Left colon (tissue), 2 donors: ENCODE data around the gene CYBC1. TPM values are rescaled to one million over a fixed set of nuclear protein-coding genes. Genes with fewer than 3 reads are reported as not detected.
"Not testable (repeated sequence)": the region's sequence is repeated elsewhere in the genome, so short reads cannot be mapped to it uniquely, and the experiment has no call there.

Source experiments
- ATAC-seq: fragments of 200-7000 bp; cut with Tn5 transposase; one replicate; pipeline ENCODE4 v1.9.1; 2020; ENCODE audit warnings: mild to moderate bottlenecking, moderate library complexity
- DNase-seq, 2 donors: peaks; one replicate each; pipeline ENCODE4 v3.0.0-alpha.2; 2020
- intact Hi-C, 2 donors: fragments of 100-400 bp; cut with DNase I in 1 of 2; cut with micrococcal nuclease in 1 of 2; formaldehyde crosslinking; loops; one replicate each; pipeline versions ENCODE4 v1.11.2 to v1.14.0; 2022; cut with DNase I, micrococcal nuclease
- total RNA-seq, 2 donors: library from RNA; stranded (reverse); fragmentation: NEBNext Ultra II Directional; extraction: Animal tissue kit (Norgen Biotek cat#: 25700); gene quantifications; one replicate each; pipeline ENCODE4 v1.2.1, GENCODE V29; 2021
- donor health status: DM: no; HTN: no; CAD: no.
- donor health status: DM: yes; HTN: yes; CAD: no.

The CYBC1 gene
- total RNA-seq, 2 donors from 2014 or later = 60.8 to 77.8 TPM

DNA sequence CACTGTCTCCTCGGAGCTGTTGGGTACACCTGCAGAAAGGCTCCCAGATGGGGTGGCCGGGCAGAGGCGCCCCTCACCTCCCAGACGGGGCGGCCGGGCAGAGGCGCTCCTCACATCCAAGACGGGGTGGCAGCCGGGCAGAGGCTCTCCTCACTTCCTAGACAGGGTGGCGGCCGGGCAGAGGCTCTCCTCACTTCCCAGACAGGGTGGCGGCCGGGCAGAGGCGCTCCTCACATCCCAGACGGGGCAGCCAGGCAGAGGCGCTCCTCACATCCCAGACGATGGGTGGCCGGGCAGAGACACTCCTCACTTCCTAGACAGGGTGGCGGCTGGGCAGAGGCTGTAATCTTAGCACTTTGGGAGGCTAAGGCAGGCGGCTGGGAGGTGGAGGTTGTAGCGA, 3.2 kb upstream of the CYBC1 start:
- intact Hi-C loops, ATAC-seq: not testable (repeated sequence)

DNA sequence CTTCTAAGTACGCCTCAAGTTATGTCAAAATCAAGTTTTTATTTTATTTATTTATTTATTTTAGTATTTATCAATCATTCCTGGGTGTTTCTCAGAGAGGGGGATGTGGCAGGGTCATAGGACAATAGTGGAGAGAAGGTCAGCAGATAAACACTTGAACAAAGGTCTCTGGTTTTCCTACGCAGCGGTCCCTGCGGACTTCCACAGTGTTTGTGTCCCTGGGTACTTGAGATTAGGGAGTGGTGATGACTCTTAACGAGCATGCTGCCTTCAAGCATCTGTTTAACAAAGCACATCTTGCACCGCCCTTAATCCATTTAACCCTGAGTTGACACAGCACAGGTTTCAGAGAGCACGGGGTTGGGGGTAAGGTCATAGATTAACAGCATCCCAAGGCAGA, 2.6 kb upstream of the CYBC1 start:
- ATAC-seq, DNase-seq, intact Hi-C loops: not testable (repeated sequence)

More for the DNA sequence above, 3.2 kb upstream of the CYBC1 start:
- not testable (repeated sequence) for DNase-seq

DNA sequence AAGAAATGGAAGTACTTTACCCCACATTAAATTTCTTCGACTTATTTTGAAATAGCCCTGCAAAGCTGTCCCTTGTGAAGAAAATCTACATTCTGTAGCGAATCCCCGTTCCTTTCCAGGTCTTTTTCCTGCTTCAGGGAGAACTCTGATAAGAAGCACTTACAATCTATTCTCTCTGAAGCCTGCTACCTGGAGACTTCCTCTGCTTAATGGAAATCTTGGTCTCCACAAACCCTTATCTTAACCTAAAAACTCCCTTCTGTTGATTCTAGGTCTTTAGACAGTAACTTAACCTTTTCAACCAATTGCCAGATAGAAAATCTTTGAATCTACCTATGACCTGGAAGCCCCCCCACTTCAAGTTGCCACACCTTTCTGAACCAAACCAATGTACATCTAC, 1.6 kb upstream of the CYBC1 start:
- no peak for DNase-seq
- intact Hi-C loops = no loop called here
- no peak for ATAC-seq

DNA sequence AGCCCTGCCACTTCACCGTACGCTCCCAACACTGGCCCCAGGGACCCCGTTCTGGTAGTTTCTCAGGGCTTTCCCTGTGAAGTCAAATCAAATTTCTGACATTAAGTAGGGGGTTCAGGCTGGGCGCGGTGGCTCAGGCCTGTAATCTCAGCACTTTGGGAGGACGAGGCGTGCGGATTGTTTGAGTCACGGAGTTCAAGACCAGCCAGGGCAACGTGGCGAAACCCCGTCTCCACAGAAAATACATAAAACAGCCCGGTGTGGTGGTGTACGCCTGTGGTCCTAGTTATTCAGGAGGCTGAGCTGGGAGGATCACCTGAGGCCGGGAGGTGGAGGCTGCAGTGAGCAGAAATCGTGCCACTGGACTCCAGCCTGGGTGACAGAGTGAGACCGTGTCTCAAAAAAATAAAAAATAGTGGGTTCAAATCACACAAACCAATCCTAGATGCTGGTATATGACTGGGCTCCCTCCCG, 632 bp downstream of the CYBC1 start:
- ATAC-seq (peak; percentile 10), DNase-seq (peak in 1 of 2 donors; percentile 34)
- intact Hi-C loops = no loop called here

DNA sequence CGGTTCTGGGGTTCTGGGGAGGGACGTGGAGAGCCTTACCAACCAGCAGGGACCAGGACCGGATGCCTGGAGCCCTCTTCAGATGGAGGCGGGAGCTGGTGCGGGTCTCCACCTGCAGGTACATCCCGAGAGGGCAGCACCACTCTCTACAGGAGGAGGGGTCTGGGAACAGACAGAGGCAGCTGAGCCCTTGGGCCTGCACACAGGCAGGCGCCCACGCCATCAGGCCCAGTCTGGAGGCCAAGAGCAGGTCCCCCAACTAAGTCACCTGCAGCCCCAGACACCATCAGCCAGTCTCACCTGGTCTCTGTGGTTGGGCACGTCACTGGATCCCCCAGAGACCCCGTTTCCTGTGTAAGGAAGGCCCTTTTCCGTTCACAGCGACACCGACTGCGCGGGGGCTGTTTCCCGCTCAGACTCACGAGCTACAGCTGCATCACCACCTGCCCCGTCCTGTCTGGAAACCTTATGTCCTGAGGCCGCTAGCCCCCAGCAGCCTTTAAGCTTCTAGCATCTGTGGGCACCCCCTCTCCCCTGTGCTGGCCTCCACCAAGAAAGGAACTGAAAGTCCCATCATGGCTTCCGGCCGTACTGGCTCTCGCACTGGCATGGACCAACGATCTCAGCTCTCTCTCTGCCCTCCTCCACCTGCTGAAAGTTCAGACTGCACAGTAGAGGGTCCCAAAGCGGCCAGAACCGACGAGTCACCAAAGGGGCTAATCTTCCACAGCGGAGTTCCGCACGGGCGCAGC, 1.2 kb downstream of the CYBC1 start:
- no peak for ATAC-seq
- intact Hi-C loops = no loop called here

DNA sequence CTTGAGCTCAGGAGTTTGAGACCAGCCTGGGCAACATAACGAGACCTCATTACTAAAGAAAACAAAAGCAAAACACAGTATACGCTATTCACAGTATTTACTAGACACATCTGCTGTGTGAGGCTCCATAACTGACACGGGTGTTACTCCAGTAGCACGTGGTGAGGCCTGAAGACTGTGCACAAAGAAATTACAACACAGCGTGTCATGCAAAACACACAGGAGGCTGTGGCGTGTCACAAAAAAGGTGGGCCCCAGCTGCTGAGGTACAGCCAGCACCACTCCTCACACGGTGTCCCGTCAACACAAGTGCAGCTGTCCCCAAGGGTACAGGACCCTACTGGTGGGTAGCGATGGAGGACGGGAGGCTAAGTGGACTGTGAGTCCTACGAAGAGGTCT, 2.7 kb downstream of the CYBC1 start:
- intact Hi-C loops = no loop called here
- DNase-seq = no peak
- no peak for ATAC-seq

More for the DNA sequence above, 1.2 kb downstream of the CYBC1 start:
- peak in 1 of 2 donors; percentile 72 for DNase-seq

DNA sequence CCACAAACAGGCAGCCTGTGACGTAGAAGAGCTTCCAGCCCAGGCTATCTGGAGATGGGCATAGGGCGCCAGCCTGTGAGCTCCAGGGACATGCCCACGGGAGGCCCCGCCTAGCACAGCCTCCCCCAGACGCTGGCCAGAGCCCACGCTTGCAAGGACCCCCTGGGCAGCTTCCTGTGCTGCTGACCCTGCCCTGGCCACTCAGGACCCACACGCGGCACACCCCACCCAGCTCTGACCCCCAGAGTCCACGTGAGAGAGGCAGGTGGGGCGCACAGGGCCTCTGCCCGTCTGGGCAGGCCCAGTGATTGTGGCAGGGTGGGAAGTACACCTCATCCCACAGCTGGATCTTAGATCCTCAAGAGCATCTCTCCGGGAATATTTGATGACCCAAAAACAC, 3.9 kb downstream of the CYBC1 start:
- DNase-seq (no peak), ATAC-seq (no peak)
- intact Hi-C loops = no loop called here

DNA sequence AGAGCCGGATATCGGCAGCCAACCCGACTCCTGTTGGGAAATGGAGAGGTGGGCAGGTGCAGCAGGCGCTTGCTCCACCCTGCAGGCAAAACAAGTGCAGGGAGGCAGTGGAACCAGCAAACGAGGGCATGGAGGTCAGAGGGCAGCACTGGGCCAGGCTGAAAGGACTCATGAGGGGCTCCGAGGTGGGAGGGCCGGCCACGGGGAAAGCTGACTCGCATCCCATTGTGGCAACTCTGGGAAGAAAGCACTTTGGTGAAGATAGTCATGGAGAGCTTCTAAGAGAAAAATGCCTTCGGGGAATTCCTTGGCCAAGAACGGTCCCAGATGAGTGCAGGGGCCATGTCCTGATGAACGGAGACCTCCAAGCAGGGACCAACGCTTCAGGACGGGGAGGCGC, 4.4 kb downstream of the CYBC1 start:
- ATAC-seq (no peak), DNase-seq (no peak)
- intact Hi-C loops = no loop called here

DNA sequence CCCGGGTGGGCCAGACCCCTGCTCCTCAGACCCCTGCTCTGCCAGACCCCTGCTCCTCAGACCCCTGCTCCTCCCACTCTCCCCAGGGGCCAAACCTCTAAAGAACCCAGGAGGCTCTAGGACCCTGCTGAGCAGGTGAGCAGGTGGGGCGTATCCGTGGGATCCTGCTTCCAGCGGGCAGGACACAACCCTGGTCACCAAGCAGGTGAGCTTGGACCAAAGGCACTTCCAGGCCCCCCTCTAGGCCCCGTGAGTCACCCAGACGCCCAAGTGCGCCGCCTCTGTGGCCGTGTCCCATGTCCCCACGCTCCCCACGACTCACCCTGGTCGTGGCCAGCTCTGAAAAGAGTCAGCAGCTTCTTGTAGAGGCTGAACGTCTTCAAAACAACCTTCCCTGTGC, 5.0 kb downstream of the CYBC1 start:
- ATAC-seq (no peak), DNase-seq (no peak)
- intact Hi-C loops = no loop called here

DNA sequence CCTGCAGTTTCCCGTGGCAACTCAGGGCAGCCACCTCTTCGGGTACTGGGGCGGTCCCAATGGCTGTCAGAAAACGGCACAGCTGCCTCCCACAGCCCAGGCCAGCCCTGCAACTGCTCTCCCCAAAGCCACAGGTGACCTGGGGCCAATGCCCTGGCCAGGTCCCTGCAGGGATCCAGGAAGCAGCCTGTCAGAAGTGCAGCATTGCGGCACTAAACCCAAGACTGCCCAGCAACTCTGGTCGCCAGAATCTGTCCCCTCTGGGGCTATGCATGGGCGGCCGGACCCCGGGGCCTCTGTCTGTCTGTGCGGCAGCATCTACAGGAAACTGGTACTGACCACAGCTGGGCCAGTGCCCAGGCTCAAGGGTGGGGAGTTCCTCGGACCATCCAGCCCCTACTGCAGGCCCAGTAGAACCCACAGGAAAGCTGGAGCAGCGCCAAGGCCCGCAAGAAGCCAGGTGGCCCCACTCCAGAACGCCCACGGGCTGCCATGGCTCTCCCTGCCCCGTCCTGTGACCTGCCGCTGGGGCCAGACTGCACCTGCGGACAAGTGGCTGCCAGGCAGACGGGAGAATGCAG, 5.5 kb downstream of the CYBC1 start:
- no peak for ATAC-seq
- intact Hi-C loops = no loop called here
- DNase-seq = no peak

DNA sequence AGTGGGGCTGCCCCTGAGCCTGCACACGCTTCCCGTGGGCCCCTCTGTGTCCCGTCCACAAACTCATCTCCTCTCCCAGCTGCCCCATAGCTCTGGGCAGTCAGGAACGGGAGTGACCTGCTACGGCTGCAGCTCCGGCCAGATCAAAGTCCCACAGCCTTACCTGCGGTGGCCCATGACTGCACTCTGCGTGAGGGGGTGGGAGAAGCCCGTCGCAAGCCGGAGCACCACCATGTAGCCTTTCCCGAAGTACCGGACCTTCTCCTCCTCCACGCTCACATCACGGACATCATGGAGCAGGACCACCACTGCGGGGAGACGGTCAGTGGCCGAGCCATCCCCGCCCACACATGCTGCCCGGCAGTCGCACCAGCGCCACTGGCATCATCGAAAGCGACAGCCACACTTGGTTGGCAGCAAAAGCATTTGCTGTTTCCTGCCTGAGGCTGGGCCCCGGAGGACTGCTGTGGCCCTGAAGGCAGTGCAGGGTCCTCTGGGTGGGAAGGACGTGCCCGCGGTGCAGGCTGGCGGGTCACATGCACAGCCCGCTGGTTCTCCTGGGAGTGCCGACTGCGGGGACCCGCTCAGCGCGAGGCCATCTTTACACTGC, 6.2 kb downstream of the CYBC1 start:
- ATAC-seq = no peak
- DNase-seq = no peak
- intact Hi-C loops = no loop called here

DNA sequence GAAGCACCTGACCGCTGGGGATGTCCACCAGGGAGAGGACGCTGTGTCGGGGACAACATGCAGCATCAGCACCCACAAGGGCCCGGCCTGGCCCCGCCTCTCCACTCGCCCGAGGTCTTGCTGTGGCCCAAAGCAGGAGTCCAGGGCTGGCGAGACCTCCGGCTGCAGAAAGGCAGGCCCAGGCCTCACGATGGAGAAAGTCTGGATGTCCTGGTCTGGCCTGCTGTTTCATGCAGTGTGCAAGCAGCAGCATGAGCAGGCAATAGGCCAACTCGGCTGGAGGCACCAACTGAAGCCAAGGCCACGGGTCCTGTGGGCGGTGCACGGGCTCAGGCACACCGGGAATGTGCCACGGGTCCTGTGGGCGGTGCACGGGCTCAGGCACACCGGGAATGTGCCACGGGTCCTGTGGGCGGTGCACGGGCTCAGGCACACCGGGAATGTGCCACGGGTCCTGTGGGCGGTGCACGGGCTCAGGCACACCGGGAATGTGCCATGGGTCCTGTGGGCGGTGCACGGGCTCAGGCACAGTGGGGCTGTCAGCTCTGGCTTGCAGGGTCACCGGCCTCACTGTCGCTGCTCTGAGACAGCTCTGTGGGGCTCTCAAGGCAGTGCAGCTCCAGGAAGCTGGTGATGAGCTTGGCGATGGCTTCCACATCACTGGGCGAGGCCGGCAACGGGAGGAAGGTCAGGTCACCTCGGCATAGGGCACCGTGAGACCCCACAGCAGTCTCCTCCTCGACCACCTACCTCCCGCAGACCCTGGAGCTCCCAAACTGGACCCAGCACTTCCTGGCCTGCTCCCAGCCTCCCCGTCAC, 6.9 kb downstream of the CYBC1 start:
- ATAC-seq = no peak
- intact Hi-C loops = no loop called here
- no peak for DNase-seq

DNA sequence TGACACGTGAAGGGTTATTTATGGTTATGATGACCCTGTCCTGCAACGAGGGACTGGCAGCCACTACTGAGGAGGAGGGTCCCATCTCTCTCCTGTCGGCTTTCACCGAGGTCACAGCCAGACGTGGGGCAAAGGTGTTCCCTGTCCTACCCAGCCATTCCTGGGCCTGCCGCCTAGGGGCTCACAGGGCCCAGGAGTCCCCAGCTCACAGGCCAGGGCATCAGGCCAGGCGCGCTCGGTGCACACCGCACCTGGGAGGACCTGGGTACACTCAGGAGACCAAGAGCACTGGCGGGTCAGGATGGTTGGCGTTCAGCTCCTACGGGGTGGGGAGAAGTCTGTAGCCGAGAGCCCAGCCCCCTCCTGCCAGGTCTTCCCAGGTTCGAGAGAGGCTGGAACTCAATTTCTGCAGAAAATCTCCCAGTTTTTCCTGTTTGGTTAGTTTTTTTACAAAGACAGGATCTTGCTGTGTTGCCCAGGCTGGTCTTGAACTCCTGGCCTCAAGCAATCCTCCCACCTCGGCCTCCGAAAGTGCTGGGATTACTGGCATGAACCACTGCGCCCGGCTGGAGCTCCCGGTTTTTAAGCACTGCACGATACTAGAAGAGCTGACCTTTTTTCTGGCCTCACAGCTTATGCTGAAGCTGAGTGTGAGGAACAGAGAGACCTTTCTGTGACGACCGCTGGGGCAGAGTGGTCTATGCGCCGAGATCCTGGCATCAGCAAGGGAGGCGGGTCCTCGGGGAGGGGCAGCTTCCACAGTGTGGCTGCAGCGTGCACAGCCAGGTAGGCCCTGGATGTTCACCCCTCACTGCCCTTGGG, 7.7 kb downstream of the CYBC1 start:
- no peak for DNase-seq
- intact Hi-C loops = no loop called here
- no peak for ATAC-seq

DNA sequence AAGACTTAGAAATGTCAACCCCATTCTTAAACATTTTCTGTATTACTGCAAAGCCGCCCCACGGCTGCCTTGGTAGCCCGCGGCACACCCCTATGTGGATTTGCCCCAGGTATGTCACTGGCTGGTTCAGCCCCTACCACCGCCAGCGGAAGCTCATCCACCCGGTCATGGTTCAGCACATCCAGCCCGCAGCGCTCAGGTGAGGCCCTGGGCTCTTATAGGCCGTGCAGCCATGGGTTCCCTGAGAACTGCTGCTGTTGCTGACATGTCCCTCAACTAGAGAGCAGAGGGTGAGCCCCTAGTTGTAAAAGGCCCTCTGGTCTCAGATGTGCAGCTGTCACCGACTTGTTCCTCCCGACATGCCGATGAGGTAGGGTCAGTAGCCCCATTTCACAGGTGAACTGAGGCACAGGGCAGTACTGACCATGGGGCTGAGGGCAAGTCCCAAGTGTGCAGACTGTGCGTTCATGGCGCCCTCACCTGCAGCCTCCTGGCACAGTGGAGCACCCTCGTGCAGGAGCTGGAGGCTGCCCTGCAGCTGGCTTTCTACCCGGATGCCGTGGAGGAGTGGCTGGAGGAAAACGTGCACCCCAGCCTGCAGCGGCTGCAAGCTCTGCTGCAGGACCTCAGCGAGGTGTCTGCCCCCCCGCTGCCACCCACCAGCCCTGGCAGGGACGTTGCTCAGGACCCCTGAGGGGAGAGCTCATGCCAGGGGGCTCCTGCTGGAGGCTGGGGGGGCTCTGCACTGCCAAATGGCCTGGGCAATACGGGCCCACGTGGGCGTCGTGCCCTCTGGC, 8.7 kb downstream of the CYBC1 start:
- intact Hi-C loops = no loop called here

DNA sequence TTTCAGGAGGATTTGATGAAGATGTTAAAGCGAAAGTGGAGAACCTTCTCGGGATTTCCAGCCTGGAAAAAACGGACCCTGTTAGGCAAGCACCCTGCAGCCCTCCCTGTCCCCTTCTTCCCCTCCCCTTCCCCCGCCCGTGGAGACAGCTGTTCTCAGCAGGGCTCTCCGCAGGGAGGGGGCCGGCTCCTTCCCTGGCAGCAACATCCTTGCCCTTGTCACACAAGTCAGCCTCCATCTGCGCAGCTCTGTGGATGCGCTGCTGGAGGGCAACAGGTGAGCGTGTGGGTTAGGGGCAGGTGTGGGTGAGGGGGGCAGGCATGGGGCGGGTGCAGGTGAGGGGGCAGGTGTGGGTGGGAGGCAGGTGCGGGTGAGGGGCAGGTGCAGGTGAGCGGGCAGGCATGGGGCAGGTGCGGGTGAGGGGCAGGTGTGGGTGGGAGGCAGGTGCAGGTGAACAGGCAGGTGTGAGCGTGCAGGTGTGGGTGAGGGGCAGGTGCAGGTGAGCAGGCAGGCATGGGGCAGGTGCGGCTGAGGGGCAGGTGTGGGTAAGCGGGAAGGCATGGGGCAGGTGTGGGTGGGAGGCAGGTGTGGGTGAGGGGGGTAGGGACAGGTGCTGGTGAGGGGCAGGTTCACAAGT, 9.4 kb downstream of the CYBC1 start:
- no peak for ATAC-seq
- DNase-seq = no peak
- intact Hi-C loops = no loop called here

More for the DNA sequence above, 8.7 kb downstream of the CYBC1 start:
- ATAC-seq (no peak), DNase-seq (no peak)

DNA sequence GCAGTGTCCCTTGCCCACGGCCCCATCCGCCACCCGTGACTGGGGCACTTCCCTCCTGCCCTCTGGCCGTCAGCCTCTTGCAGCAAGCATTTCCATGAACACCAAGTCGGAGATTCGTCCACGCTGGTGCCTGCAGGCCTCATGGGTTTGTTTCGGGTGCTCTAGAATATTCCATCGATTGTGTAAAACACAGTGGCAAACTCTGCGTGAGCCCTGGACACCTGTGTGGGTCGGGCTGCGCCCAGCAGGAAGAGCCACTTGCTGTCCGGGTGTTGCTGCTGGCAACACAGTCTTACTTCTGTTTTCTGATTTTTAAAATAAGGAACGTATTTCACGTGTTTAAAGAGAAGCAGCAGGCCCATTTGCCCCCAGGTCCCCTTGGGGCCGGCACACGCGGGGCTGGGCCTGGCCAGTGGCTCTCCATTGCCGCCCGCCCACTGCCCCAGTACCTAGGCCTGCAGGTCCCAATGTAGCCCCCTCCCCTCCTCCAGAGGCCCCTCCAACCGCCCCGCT, 10.0 kb downstream of the CYBC1 start:
- no peak for DNase-seq
- no peak for ATAC-seq
- intact Hi-C loops = no loop called here

DNA sequence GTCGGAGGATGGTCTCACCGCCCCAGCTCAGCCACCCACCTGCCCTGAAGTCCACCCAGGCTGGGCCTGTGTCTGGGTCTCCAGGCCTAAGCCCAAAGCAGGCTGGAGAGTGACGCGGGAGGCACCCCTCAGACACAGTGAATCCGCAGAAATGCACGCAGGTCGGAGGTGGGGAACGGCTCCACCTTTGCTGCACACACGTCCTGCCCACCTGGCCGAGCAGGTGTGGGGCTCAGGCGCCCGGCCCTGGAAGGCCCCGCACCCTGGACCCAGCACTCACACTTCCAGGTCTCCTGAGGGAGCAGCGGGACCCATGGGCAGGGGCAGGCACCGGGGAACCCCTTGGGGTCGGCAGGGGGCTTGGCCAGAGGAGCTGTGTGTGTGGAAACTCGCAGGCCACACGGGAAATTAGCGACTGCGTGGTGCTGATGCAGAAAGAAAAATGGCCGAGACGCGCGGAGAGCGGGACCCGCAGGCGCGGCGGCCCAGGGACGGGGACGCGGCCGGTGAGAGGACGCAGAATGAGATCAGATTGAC, 10.7 kb downstream of the CYBC1 start:
- DNase-seq = no peak
- intact Hi-C loops = no loop called here
- ATAC-seq = no peak
